Calu3 (cell line): Measurements from ENCODE around the gene ARHGEF38. TPM values are rescaled to one million over a fixed set of nuclear protein-coding genes. Genes with fewer than 3 reads are reported as not detected.

ENCODE experiments used
- BruUV-seq: library from RNA; stranded (reverse); fragments of 400-500 nt; replicated peaks from 2 replicates; lab custom pipeline; 2021; lab: Mats Ljungman, UMichigan
- CTCF ChIA-PET: fragments of 300-600 bp; sonication (Branson Sonifier 250); formaldehyde crosslinking; loops from one replicate; lab custom pipeline; 2022; ENCODE audit warnings: antibody characterized with exemption; lab: Charles Lee
- DNase-seq: peaks from one replicate; pipeline ENCODE4 v3.0.0; 2022
- H3K27ac Mint-ChIP-seq: one replicate; pipeline ENCODE4 v1.8.0; 2022; ENCODE audit warnings: mixed read lengths; ENCODE audit not compliant: unreplicated experiment
- H3K27me3 Mint-ChIP-seq: one replicate; pipeline ENCODE4 v1.8.0; 2022; ENCODE audit warnings: mixed read lengths; ENCODE audit not compliant: unreplicated experiment
- H3K36me3 Mint-ChIP-seq: one replicate; pipeline ENCODE4 v1.8.0; 2022; ENCODE audit warnings: mild to moderate bottlenecking, moderate library complexity, mixed read lengths; ENCODE audit not compliant: insufficient read depth, unreplicated experiment
- H3K4me1 Mint-ChIP-seq: one replicate; pipeline ENCODE4 v1.8.0; 2022; ENCODE audit warnings: mild to moderate bottlenecking, low read depth, mixed read lengths; ENCODE audit not compliant: unreplicated experiment
- H3K4me3 Mint-ChIP-seq: one replicate; pipeline ENCODE4 v1.8.0; 2022; ENCODE audit warnings: mild to moderate bottlenecking, low read depth, moderate library complexity, mixed read lengths; ENCODE audit not compliant: unreplicated experiment
- H3K9me3 Mint-ChIP-seq: one replicate; pipeline ENCODE4 v1.8.0; 2022; ENCODE audit warnings: low read depth, mixed read lengths; ENCODE audit not compliant: unreplicated experiment
- CTCF ChIP-seq: fragments of 200-600 bp; IDR thresholded peaks from one replicate; pipeline ENCODE4 v1.8.0; 2022; ENCODE audit warnings: antibody characterized with exemption; ENCODE audit not compliant: unreplicated experiment
- intact Hi-C: fragments of 100-400 bp; cut with micrococcal nuclease; formaldehyde crosslinking; loops from one replicate; pipeline ENCODE4 v1.10.0; 2022; ENCODE audit not compliant: unreplicated experiment
- total RNA-seq: library from RNA; stranded (reverse); gene quantifications from 2 replicates; pipeline ENCODE4 v1.2.3, GENCODE V29; 2022

Gene ARHGEF38
- total RNA-seq, 1 experiment from 2014 or later, result 16.6 TPM

- Mint-ChIP-seq H3K27me3 (no peaks in the 10 kb centered on the region), H3K9me3 (no peaks in the 10 kb centered on the region), H3K4me1 (peaks cover 35% of the 10 kb centered on the region), H3K27ac (no peak overlapping the region), H3K36me3 (no peaks in the 10 kb centered on the region), H3K4me3 (no peak overlapping the region)
- CTCF ChIA-PET, result no interaction called here
- DNase-seq, result no peak
- intact Hi-C loops, result no loop called here
- TF ChIP-seq CTCF, result no peak
- no TSS peak for BruUV-seq
Observed at GRCh38 chr4:105543346-105543745, 9.1 kb upstream of the ARHGEF38 start.

GRCh38 chr4:105543881-105544280 lies 8.5 kb upstream of the ARHGEF38 start:
- BruUV-seq, result no TSS peak
- intact Hi-C loops, result no loop called here
- Mint-ChIP-seq H3K4me3 (no peak overlapping the region), H3K27ac (no peak overlapping the region), H3K9me3 (no peaks in the 10 kb centered on the region), H3K4me1 (peaks cover 38% of the 10 kb centered on the region), H3K36me3 (no peaks in the 10 kb centered on the region), H3K27me3 (no peaks in the 10 kb centered on the region)
- no peak for TF ChIP-seq CTCF
- no peak for DNase-seq
- CTCF ChIA-PET, result no interaction called here

DNA sequence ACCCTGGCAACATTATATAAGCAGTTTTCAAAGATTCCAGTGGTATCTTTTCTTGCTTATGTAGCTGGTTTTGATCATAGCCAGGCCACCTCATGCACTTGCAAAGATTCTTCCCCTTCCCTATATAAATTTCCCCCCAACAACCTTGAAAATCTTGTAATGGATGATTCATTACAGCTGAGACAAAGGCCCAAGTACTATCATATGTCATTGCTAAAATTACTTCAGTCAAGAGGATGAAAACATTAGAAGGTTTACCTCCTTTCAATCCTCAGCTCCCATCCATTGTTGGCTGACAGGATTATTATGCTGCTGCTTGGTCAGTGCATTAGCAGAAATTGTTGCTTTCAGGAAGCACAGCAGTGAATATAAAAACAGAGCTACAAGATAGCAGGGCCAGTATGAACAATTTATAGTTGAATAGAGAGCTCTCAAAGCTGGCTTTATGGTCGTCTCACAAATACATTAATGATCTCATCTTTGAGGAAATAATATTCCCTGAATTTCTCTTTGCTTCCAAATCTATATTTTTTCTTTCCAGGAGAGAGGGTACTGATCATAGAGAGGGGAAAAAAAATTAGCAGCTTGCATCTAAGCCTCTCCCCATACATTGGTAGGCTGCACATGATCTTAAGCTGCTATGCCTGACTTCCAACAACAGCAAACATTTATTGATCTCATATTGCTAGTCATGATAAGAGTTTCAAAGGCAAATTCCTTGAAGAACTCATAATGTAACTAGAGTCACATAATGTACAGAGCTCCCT lies 7.7 kb upstream of the ARHGEF38 start:
- Mint-ChIP-seq H3K9me3 (no peaks in the 10 kb centered on the region), H3K4me3 (no peak overlapping the region), H3K4me1 (peaks cover 38% of the 10 kb centered on the region), H3K27me3 (no peaks in the 10 kb centered on the region), H3K27ac (peak overlapping the region; percentile 46), H3K36me3 (no peaks in the 10 kb centered on the region)
- no TSS peak for BruUV-seq
- intact Hi-C loops, result no loop called here
- CTCF ChIA-PET, result no interaction called here
- no peak for TF ChIP-seq CTCF
- no peak for DNase-seq

- no peak for DNase-seq
- no peaks in the 10 kb centered on the region for H3K27me3 Mint-ChIP-seq
- H3K4me1 Mint-ChIP-seq, result peaks cover 38% of the 10 kb centered on the region
- intact Hi-C loops, result no loop called here
- no TSS peak for BruUV-seq
- H3K9me3 Mint-ChIP-seq, result no peaks in the 10 kb centered on the region
- H3K4me3 Mint-ChIP-seq, result no peak overlapping the region
- H3K27ac Mint-ChIP-seq, result no peak overlapping the region
- CTCF ChIA-PET, result no interaction called here
- TF ChIP-seq CTCF, result no peak
- no peaks in the 10 kb centered on the region for H3K36me3 Mint-ChIP-seq
Observed at GRCh38 chr4:105546086-105546485, 6.3 kb upstream of the ARHGEF38 start.
